Activated naive CD4-positive, alpha-beta T cell treated with anti-CD3 and anti-CD28 coated beads for 36 hours (primary cell): ENCODE results near the gene TPRG1. TPM values are rescaled to one million over a fixed set of nuclear protein-coding genes. Genes with fewer than 3 reads are reported as not detected.
A peak's percentile ranks its signal among the peaks of the same experiment; 100 is the strongest.

Source experiments
- CTCF ChIA-PET: fragments of 350-600 bp; sonication (Branson Sonifier 250); formaldehyde crosslinking; loops from one replicate; lab custom pipeline; 2021; ENCODE audit warnings: antibody characterized with exemption; lab: Charles Lee
- DNase-seq: peaks from one replicate; pipeline ENCODE4 v3.0.0-alpha.2; 2020
- H3K27ac Mint-ChIP-seq: one replicate; pipeline ENCODE4 v1.8.0; 2021; ENCODE audit warnings: mild to moderate bottlenecking, mixed read lengths
- H3K27me3 Mint-ChIP-seq: one replicate; pipeline ENCODE4 v1.8.0; 2021; ENCODE audit warnings: low read depth, mixed read lengths
- H3K36me3 Mint-ChIP-seq: one replicate; pipeline ENCODE4 v1.8.0; 2021; ENCODE audit warnings: low read depth, mixed read lengths
- H3K4me1 Mint-ChIP-seq: one replicate; pipeline ENCODE4 v1.8.0; 2021; ENCODE audit warnings: low read depth, mixed read lengths
- H3K4me3 Mint-ChIP-seq: one replicate; pipeline ENCODE4 v1.8.0; 2021; ENCODE audit warnings: mild to moderate bottlenecking, moderate library complexity, mixed read lengths
- H3K9me3 Mint-ChIP-seq: one replicate; pipeline ENCODE4 v1.8.0; 2021; ENCODE audit warnings: mixed read lengths
- intact Hi-C: fragments of 100-400 bp; cut with micrococcal nuclease; formaldehyde crosslinking; loops from one replicate; pipeline ENCODE4 v1.15.1; 2023
- total RNA-seq, 2 experiments: library from RNA; stranded (reverse); gene quantifications; one replicate each; pipeline ENCODE4 v1.2.3, GENCODE V29; 2021

Gene TPRG1
- total RNA-seq, 2 experiments from 2014 or later, result 0.55 to 1.0 TPM

- Mint-ChIP-seq H3K4me1 (no peaks in the 10 kb centered on the region), H3K9me3 (peaks cover 1% of the 10 kb centered on the region), H3K4me3 (no peak overlapping the region), H3K36me3 (no peaks in the 10 kb centered on the region), H3K27ac (no peak overlapping the region), H3K27me3 (no peaks in the 10 kb centered on the region)
- intact Hi-C loops, result loop anchor here (5.0 kb wide), 1 partner anchor 602 kb away; no protein-coding TSS in a partner anchor
- CTCF ChIA-PET, result no interaction called here
- no peak for DNase-seq
Observed at GRCh38 chr3:189344996-189345395, 173.2 kb downstream of the TPRG1 start.

GRCh38 chr3:189349772-189350171, 178.0 kb downstream of the TPRG1 start:
- Mint-ChIP-seq H3K9me3 (peaks cover 1% of the 10 kb centered on the region), H3K27me3 (no peaks in the 10 kb centered on the region), H3K36me3 (no peaks in the 10 kb centered on the region), H3K27ac (no peak overlapping the region), H3K4me1 (peaks cover 3% of the 10 kb centered on the region), H3K4me3 (no peak overlapping the region)
- CTCF ChIA-PET, result no interaction called here
- no peak for DNase-seq
- intact Hi-C loops, result no loop called here

GRCh38 chr3:189353318-189353965, 181.7 kb downstream of the TPRG1 start:
- Mint-ChIP-seq H3K9me3 (peaks cover 1% of the 10 kb centered on the region), H3K4me3 (no peak overlapping the region), H3K36me3 (no peaks in the 10 kb centered on the region), H3K27ac (no peak overlapping the region), H3K4me1 (peaks cover 21% of the 10 kb centered on the region), H3K27me3 (no peaks in the 10 kb centered on the region)
- intact Hi-C loops, result no loop called here
- no peak for DNase-seq
- CTCF ChIA-PET, result interaction anchor here (0.6 to 2.9 kb wide), 2 partner anchors 68 to 81 kb away, joined by 4 to 11 read pairs; no protein-coding TSS in a partner anchor

- H3K4me3 Mint-ChIP-seq, result no peak overlapping the region
- H3K9me3 Mint-ChIP-seq, result peaks cover 1% of the 10 kb centered on the region
- no peak for DNase-seq
- no peak overlapping the region for H3K27ac Mint-ChIP-seq
- CTCF ChIA-PET, result interaction anchor here (0.6 to 2.9 kb wide), 4 partner anchors 23 to 595 kb away, joined by 3 to 11 read pairs (median 4); no protein-coding TSS in a partner anchor
- intact Hi-C loops, result no loop called here
- H3K4me1 Mint-ChIP-seq, result peaks cover 21% of the 10 kb centered on the region
- no peaks in the 10 kb centered on the region for H3K27me3 Mint-ChIP-seq
- no peaks in the 10 kb centered on the region for H3K36me3 Mint-ChIP-seq
Observed at GRCh38 chr3:189353988-189354889, 182.5 kb downstream of the TPRG1 start.

GRCh38 chr3:189355115-189355480, 183.3 kb downstream of the TPRG1 start:
- no peaks in the 10 kb centered on the region for H3K36me3 Mint-ChIP-seq
- no peak for DNase-seq
- no peaks in the 10 kb centered on the region for H3K9me3 Mint-ChIP-seq
- no peaks in the 10 kb centered on the region for H3K27me3 Mint-ChIP-seq
- intact Hi-C loops, result loop anchor here (1.0 to 5.0 kb wide), 2 partner anchors 31 to 592 kb away; no protein-coding TSS in a partner anchor
- H3K4me3 Mint-ChIP-seq, result no peak overlapping the region
- H3K27ac Mint-ChIP-seq, result no peak overlapping the region
- peaks cover 21% of the 10 kb centered on the region for H3K4me1 Mint-ChIP-seq
- CTCF ChIA-PET, result interaction anchor here (0.6 to 2.9 kb wide), 10 partner anchors 12 to 606 kb away, joined by 3 to 11 read pairs (median 3); no protein-coding TSS in a partner anchor

- Mint-ChIP-seq H3K36me3 (no peaks in the 10 kb centered on the region), H3K4me1 (peaks cover 21% of the 10 kb centered on the region), H3K4me3 (peak overlapping the region; percentile 7), H3K27ac (peak overlapping the region; percentile 76), H3K27me3 (no peaks in the 10 kb centered on the region), H3K9me3 (no peaks in the 10 kb centered on the region)
- CTCF ChIA-PET, result interaction anchor here (0.6 to 2.9 kb wide), 10 partner anchors 13 to 605 kb away, joined by 3 to 11 read pairs (median 3); no protein-coding TSS in a partner anchor
- peak; percentile 54 for DNase-seq
- intact Hi-C loops, result loop anchor here (1.0 to 5.0 kb wide), 5 partner anchors 31 to 592 kb away; no protein-coding TSS in a partner anchor
Observed at GRCh38 chr3:189355481-189356201, 183.9 kb downstream of the TPRG1 start.

GRCh38 chr3:189360291-189360690, 188.5 kb downstream of the TPRG1 start:
- DNase-seq, result no peak
- no peak overlapping the region for H3K27ac Mint-ChIP-seq
- H3K9me3 Mint-ChIP-seq, result no peaks in the 10 kb centered on the region
- CTCF ChIA-PET, result interaction anchor here (1.0 kb wide), 1 partner anchor 12 kb away, joined by 3 read pairs; no protein-coding TSS in a partner anchor
- H3K36me3 Mint-ChIP-seq, result no peaks in the 10 kb centered on the region
- intact Hi-C loops, result no loop called here
- no peak overlapping the region for H3K4me3 Mint-ChIP-seq
- H3K4me1 Mint-ChIP-seq, result peaks cover 13% of the 10 kb centered on the region
- H3K27me3 Mint-ChIP-seq, result no peaks in the 10 kb centered on the region

- intact Hi-C loops, result no loop called here
- no peak for DNase-seq
- H3K27me3 Mint-ChIP-seq, result no peaks in the 10 kb centered on the region
- no peak overlapping the region for H3K4me3 Mint-ChIP-seq
- CTCF ChIA-PET, result interaction anchor here (1.2 kb wide), 1 partner anchor 88 kb away, joined by 3 read pairs; no protein-coding TSS in a partner anchor
- H3K9me3 Mint-ChIP-seq, result no peaks in the 10 kb centered on the region
- no peak overlapping the region for H3K27ac Mint-ChIP-seq
- no peaks in the 10 kb centered on the region for H3K36me3 Mint-ChIP-seq
- H3K4me1 Mint-ChIP-seq, result peaks cover 5% of the 10 kb centered on the region
Observed at GRCh38 chr3:189361103-189361835, 189.5 kb downstream of the TPRG1 start.

GRCh38 chr3:189363590-189364255, 192.0 kb downstream of the TPRG1 start:
- no peaks in the 10 kb centered on the region for H3K9me3 Mint-ChIP-seq
- no peak for DNase-seq
- intact Hi-C loops, result no loop called here
- no peaks in the 10 kb centered on the region for H3K4me1 Mint-ChIP-seq
- CTCF ChIA-PET, result interaction anchor here (0.7 to 1.0 kb wide), 2 partner anchors 59 to 161 kb away, joined by 3 read pairs; no protein-coding TSS in a partner anchor
- H3K27ac Mint-ChIP-seq, result no peak overlapping the region
- H3K36me3 Mint-ChIP-seq, result no peaks in the 10 kb centered on the region
- H3K27me3 Mint-ChIP-seq, result no peaks in the 10 kb centered on the region
- no peak overlapping the region for H3K4me3 Mint-ChIP-seq

- no peak for DNase-seq
- Mint-ChIP-seq H3K4me3 (no peak overlapping the region), H3K36me3 (no peaks in the 10 kb centered on the region), H3K9me3 (no peaks in the 10 kb centered on the region), H3K27me3 (no peaks in the 10 kb centered on the region), H3K4me1 (no peaks in the 10 kb centered on the region), H3K27ac (no peak overlapping the region)
- CTCF ChIA-PET, result no interaction called here
- intact Hi-C loops, result no loop called here
Observed at GRCh38 chr3:189365609-189366564, 194.1 kb downstream of the TPRG1 start.
